Activated gamma-delta T cell treated with Interleukin-2 at 50 U/mL for 16 hours (primary cell): ENCODE measurements around the gene MED22.
"Not testable (repeated sequence)": the region's sequence is repeated elsewhere in the genome, so short reads cannot be mapped to it uniquely, and the experiment has no call there.

Experiments used
- DNase-seq: peaks from one replicate; pipeline ENCODE4 v3.0.0-alpha.2; 2020

MED22 gene

GRCh38 chr9:133303266-133304157 lies 44.4 kb downstream of the MED22 start:
- no peak for DNase-seq

GRCh38 chr9:133301253-133302230 lies 46.4 kb downstream of the MED22 start:
- no peak for DNase-seq

GRCh38 chr9:133299996-133300395 lies 47.9 kb downstream of the MED22 start:
- DNase-seq, result not testable (repeated sequence)

DNA sequence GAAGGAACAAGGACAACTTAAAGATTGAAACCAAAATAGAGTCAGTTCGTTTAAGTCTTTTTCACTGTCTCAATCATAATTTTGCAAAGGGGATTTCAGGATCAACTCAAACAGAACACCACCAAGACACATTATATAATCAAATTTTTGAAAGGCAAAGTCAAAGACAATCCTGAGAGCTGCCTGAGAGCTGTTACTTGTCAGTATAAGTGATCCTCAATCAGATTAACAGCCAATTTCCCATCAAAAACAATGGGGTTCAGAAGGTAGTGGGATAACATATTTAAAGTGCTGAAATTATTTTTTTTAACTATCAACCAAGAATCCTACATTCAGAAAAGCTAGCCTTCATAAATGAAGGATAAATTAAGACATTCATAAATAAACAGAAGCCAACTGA lies 53.7 kb downstream of the MED22 start:
- no peak for DNase-seq

DNA sequence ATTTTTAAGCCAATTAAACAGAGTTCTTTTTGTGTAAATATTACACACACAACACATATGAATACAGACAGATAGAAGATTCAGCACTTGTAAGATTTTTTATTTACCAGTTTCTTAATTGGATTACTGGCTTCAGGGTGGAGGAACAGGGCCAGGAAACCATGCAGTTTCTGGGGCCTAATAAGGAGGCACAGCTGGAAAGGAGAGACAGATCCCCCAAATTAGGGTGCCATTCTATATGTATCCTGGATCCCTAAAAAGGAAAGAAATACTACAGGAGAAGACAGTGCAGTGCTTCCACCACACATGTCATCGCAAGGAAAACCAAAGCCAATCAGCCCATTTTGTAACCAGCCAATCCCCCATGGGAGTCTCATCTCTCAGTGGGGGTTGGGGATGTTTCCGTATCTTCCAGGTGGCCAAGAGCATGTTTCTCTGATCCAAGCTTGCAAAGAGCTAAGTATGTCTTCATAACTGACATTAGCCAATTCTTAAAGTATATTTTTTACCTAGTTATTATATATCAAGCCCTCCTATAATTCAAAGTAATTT lies 57.1 kb downstream of the MED22 start:
- DNase-seq, result no peak
